Endothelial cell of umbilical vein (primary cell): ENCODE results near the gene ABCC5. TPM values are rescaled to one million over a fixed set of nuclear protein-coding genes. Genes with fewer than 3 reads are reported as not detected.

Experiments
- BruUV-seq: library from RNA; stranded (reverse); fragments of 400-500 nt; replicated peaks from 2 replicates; lab custom pipeline; 2021; lab: Mats Ljungman, UMichigan
- CTCF ChIA-PET: fragments of 300-600, 350-600 bp; sonication (Branson Sonifier 250); formaldehyde crosslinking; loops from one replicate; lab custom pipeline; 2021; ENCODE audit warnings: antibody characterized with exemption, inconsistent platforms; lab: Charles Lee
- POLR2A ChIA-PET: fragments of 300-600, 350-600 bp; sonication (Branson Sonifier 250); formaldehyde crosslinking; loops from one replicate; lab custom pipeline; 2021; ENCODE audit warnings: antibody characterized with exemption, inconsistent platforms; lab: Charles Lee
- DNase-seq: peaks from one replicate; pipeline ENCODE4 v3.0.0-alpha.2; 2011; ENCODE audit warnings: low read depth, low spot score
- FAIRE-seq: peaks from 2 replicates; lab custom pipeline; 2011; peaks lifted over from hg19 to GRCh38; lab: Jason Lieb, UNC
- H2AFZ ChIP-seq: 2 replicates; pipeline ENCODE4 v1.6.0; 2012; ENCODE audit warnings: low read depth, low read length, control low read depth, inconsistent platforms
- H3K27ac ChIP-seq: 2 replicates; pipeline ENCODE4 v1.5.1; 2011; ENCODE audit warnings: low read depth, mild to moderate bottlenecking, control low read depth, low read length, moderate library complexity; ENCODE audit not compliant: insufficient read depth
- H3K27me3 ChIP-seq, 2 experiments: 2 replicates each; pipeline versions ENCODE4 v1.6.0 to v1.6.1; 2011; ENCODE audit warnings: low read length in 2 of 2, mixed read lengths in 1 of 2; ENCODE audit not compliant: control insufficient read depth in 2 of 2, insufficient read depth in 2 of 2
- H3K36me3 ChIP-seq, 2 experiments: 2 replicates in 1 of 2; 3 replicates in 1 of 2; pipeline ENCODE4 v1.5.1; 2011; ENCODE audit warnings: low read length in 2 of 2, mild to moderate bottlenecking in 1 of 2, moderate library complexity in 1 of 2; ENCODE audit not compliant: control insufficient read depth in 2 of 2, insufficient read depth in 2 of 2; ENCODE audit errors: extremely low read depth in 1 of 2
- H3K4me1 ChIP-seq: 3 replicates; pipeline ENCODE4 v1.5.1; 2011; ENCODE audit warnings: mild to moderate bottlenecking, low read length; ENCODE audit not compliant: control insufficient read depth, insufficient read depth; ENCODE audit errors: extremely low read depth
- H3K4me2 ChIP-seq: 2 replicates; pipeline ENCODE4 v1.6.1; 2011; ENCODE audit warnings: low read length, control low read depth, mixed read lengths; ENCODE audit not compliant: insufficient read depth
- H3K4me3 ChIP-seq, 3 experiments: fragments of 200-600 bp in 1 of 3; sonication (generic), shearing (Covaris generic) in 1 of 3; replicated peaks in 1 of 3; 2 replicates each; pipeline ENCODE4 v1.5.1; 2011 to 2016; ENCODE audit warnings: control low read depth in 3 of 3, low read length in 3 of 3, mild to moderate bottlenecking in 2 of 3, inconsistent platforms in 1 of 3, low read depth in 1 of 3, moderate library complexity in 1 of 3; ENCODE audit not compliant: insufficient read depth in 1 of 3
- H3K79me2 ChIP-seq: 2 replicates; pipeline ENCODE4 v1.6.0; 2012; ENCODE audit warnings: low read length, inconsistent platforms; ENCODE audit not compliant: control insufficient read depth, insufficient read depth
- H3K9ac ChIP-seq: replicated peaks from 2 replicates; pipeline ENCODE3; 2011; ENCODE audit warnings: low read length, control low read depth; ENCODE audit not compliant: insufficient read depth; ENCODE audit errors: extremely low read depth
- H3K9me1 ChIP-seq: replicated peaks from 3 replicates; pipeline ENCODE4 v1.6.0; 2011; ENCODE audit warnings: mild to moderate bottlenecking, low read length; ENCODE audit not compliant: control insufficient read depth, insufficient read depth; ENCODE audit errors: extremely low read depth
- H3K9me3 ChIP-seq: replicated peaks from 2 replicates; pipeline ENCODE4 v1.5.1; 2012; ENCODE audit warnings: low read length, inconsistent platforms; ENCODE audit not compliant: control insufficient read depth, insufficient read depth
- H4K20me1 ChIP-seq: replicated peaks from 2 replicates; pipeline ENCODE3; 2011; ENCODE audit warnings: mild to moderate bottlenecking, low read length; ENCODE audit not compliant: control insufficient read depth, insufficient read depth; ENCODE audit errors: extremely low read depth
- CTCF ChIP-seq, 2 donors: IDR thresholded peaks; 1 replicate in 1 of 2; 2 replicates in 1 of 2; pipeline ENCODE4 v1.5.1; 2011; ENCODE audit warnings: low read length in 2 of 2, mild to moderate bottlenecking in 2 of 2, moderate library complexity in 2 of 2, control low read depth in 1 of 2, inconsistent platforms in 1 of 2, low read depth in 1 of 2; ENCODE audit not compliant: insufficient read depth in 1 of 2; ENCODE audit errors: extremely low read depth in 1 of 2
- EZH2 ChIP-seq: IDR thresholded peaks from 2 replicates; pipeline ENCODE4 v1.6.1; 2012; ENCODE audit warnings: borderline replicate concordance, low read depth, mild to moderate bottlenecking, moderate library complexity, low read length, inconsistent platforms; ENCODE audit not compliant: severe bottlenecking
- FOS ChIP-seq: IDR thresholded peaks from 2 replicates; pipeline ENCODE4 v1.6.1; 2011; ENCODE audit warnings: mild to moderate bottlenecking, low read length, moderate library complexity, borderline replicate concordance; ENCODE audit not compliant: insufficient read depth
- GATA2 ChIP-seq: IDR thresholded peaks from 2 replicates; pipeline ENCODE4 v1.7.0; 2011; ENCODE audit warnings: low read depth, mild to moderate bottlenecking, moderate library complexity, mixed read lengths, low read length; ENCODE audit not compliant: insufficient read length, insufficient read depth
- JUN ChIP-seq: IDR thresholded peaks from 2 replicates; pipeline ENCODE4 v1.6.1; 2011; ENCODE audit warnings: borderline replicate concordance, low read depth; ENCODE audit not compliant: insufficient read length, insufficient read depth
- MYC ChIP-seq: IDR thresholded peaks from one replicate; pipeline ENCODE4 v1.6.1; 2011; ENCODE audit warnings: mild to moderate bottlenecking, low read depth, low read length
- POLR2AphosphoS5 ChIP-seq: IDR thresholded peaks from 2 replicates; pipeline ENCODE4 v1.6.1; 2012; ENCODE audit warnings: low read depth, mild to moderate bottlenecking, control low read depth, low read length, moderate library complexity; ENCODE audit not compliant: insufficient read depth
- dilution Hi-C: fragments of 300-500 bp; cut with MboI; formaldehyde crosslinking; loops from one replicate; pipeline ENCODE4 v1.15.0; 2019; ENCODE audit warnings: low sequenced_read_pairs; ENCODE audit not compliant: extremely low pct_ligation_motif_present
- intact Hi-C: fragments of 100-400 bp; cut with micrococcal nuclease; formaldehyde crosslinking; loops from one replicate; pipeline ENCODE4 v1.10.0; 2022
- polyA plus RNA-seq, 4 experiments: library from polyadenylated mRNA; depleted of rRNA in 3 of 4; stranded (reverse) in 3 of 4; unstranded in 1 of 4; fragments of >200 nt; gene quantifications; 2 replicates each; pipeline versions ENCODE4 v1.2.1 to v1.2.3, GENCODE V29; 2011 to 2012; ENCODE audit warnings: missing spikeins in 1 of 4
- total RNA-seq: library from RNA; stranded (reverse); gene quantifications from 2 replicates; pipeline ENCODE4 v1.2.3, GENCODE V29; 2021
- TF ChIP-seq, protein P1 (sequence below): IDR thresholded peaks from 2 replicates; pipeline ENCODE4 v1.6.1; 2011; ENCODE audit not compliant: insufficient read depth, insufficient read length

ABCC5 gene
- total and polyA plus RNA-seq, 2 donors (not counting 3 experiments of a cell fraction or from before 2014, with no cell fraction given), result 22.5 to 24.6 TPM

- no peak overlapping the region for H3K4me2 ChIP-seq
- H3K4me3 ChIP-seq, result no peak overlapping the region
- no peaks in the 10 kb centered on the region for H3K9me3 ChIP-seq
- ChIA-PET POLR2A (no interaction called here), CTCF (interaction anchor here (1.5 kb wide), 1 partner anchor 10 kb away, joined by 5 read pairs; no protein-coding TSS in a partner anchor)
- no peak for DNase-seq
- H4K20me1 ChIP-seq, result no peaks in the 10 kb centered on the region
- no peak overlapping the region for H3K9ac ChIP-seq
- dilution Hi-C loops (no loop called here), intact Hi-C loops (no loop called here)
- no peaks in the 10 kb centered on the region for H3K4me1 ChIP-seq
- no peak overlapping the region for H3K27ac ChIP-seq
- BruUV-seq, result no TSS peak
- FAIRE-seq, result no peak
- H3K36me3 ChIP-seq, result no peaks in the 10 kb centered on the region
- no peaks in the 10 kb centered on the region for H3K27me3 ChIP-seq
- H3K9me1 ChIP-seq, result no peaks in the 10 kb centered on the region
- no peak overlapping the region for H2AFZ ChIP-seq
- no peak for TF ChIP-seq POLR2AphosphoS5
- no peak for TF ChIP-seq EZH2
- TF ChIP-seq FOS, result no peak
- no peak for TF ChIP-seq CTCF (IDR thresholded peaks at IDR 0.05; ENCODE audit: extremely low read depth in 1 of 2, insufficient read depth in 1 of 2, low read depth in 1 of 2, low read length in 2 of 2)
- TF ChIP-seq JUN, result no peak
- TF ChIP-seq, protein P1, sequence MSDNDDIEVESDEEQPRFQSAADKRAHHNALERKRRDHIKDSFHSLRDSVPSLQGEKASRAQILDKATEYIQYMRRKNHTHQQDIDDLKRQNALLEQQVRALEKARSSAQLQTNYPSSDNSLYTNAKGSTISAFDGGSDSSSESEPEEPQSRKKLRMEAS, result no peak
- no peak for TF ChIP-seq MYC
- no peak for TF ChIP-seq GATA2
- no peaks in the 10 kb centered on the region for H3K79me2 ChIP-seq
These were observed 108.6 kb downstream of the ABCC5 start for GRCh38 chr3:183909030-183909600.
